ENCODE data around the gene HCLS1.

DNA sequence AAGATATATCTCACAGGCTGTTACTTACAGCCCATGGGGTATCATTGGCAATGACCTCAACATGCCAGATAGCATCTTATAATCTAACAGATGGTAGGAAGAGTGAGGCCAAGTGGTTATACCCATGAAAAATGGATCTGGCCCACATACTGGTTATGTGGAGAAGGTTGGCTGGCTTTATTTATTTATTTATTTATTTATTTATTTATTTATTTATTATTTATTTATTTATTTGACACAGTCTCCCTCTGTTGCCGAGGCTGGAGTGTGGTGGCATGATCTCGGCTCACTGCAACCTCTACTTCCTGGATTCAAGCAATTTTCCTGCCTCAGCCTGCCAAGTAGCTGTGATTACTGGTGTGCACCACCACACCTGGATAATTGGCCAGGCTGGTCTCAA, 55.9 kb downstream of the HCLS1 start:
- TF ChIP-seq BHLHE40 (IDR thresholded peaks at IDR 0.05; ENCODE audit: borderline replicate concordance) (no peak), NFRKB (IDR thresholded peaks at IDR 0.05) (no peak), ELF4 (IDR thresholded peaks at IDR 0.05) (no peak), TARDBP (IDR thresholded peaks at IDR 0.05) (no peak), SUZ12 (IDR thresholded peaks at IDR 0.05) (no peak), SP1 (IDR thresholded peaks at IDR 0.05) (no peak)
- TF ChIP-seq, protein P1, sequence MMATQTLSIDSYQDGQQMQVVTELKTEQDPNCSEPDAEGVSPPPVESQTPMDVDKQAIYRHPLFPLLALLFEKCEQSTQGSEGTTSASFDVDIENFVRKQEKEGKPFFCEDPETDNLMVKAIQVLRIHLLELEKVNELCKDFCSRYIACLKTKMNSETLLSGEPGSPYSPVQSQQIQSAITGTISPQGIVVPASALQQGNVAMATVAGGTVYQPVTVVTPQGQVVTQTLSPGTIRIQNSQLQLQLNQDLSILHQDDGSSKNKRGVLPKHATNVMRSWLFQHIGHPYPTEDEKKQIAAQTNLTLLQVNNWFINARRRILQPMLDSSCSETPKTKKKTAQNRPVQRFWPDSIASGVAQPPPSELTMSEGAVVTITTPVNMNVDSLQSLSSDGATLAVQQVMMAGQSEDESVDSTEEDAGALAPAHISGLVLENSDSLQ (IDR thresholded peaks at IDR 0.05), result no peak

Data from HEK293T (cell line).